Ovary (tissue), 9 donors: ENCODE data around the gene PIGN. TPM values are rescaled to one million over a fixed set of nuclear protein-coding genes. Genes with fewer than 3 reads are reported as not detected.

Experiments used
- DNase-seq, 5 donors: peaks; one replicate each; pipeline ENCODE4 v3.0.0-alpha.2; 2019 to 2020
- H3K27ac ChIP-seq, 2 donors: fragments of 200-600 bp; one replicate each; pipeline versions ENCODE4 v1.5.1 to v1.8.0; 2019 to 2022
- H3K27me3 ChIP-seq: fragments of 200-600 bp; one replicate; pipeline ENCODE4 v1.8.0; 2022
- H3K36me3 ChIP-seq: fragments of 200-600 bp; sonication (generic); one replicate; pipeline ENCODE4 v1.5.1; 2019
- H3K4me1 ChIP-seq: one replicate; pipeline ENCODE4 v1.8.1; 2013; ENCODE audit warnings: mild to moderate bottlenecking, moderate library complexity; ENCODE audit not compliant: insufficient read depth
- H3K4me3 ChIP-seq: fragments of 200-600 bp; sonication (generic); one replicate; pipeline ENCODE4 v1.5.1; 2017
- H3K9me3 ChIP-seq, 2 donors: fragments of 200-600 bp in 1 of 2; sonication (generic) in 1 of 2; one replicate each; pipeline versions ENCODE4 v1.5.1 to v1.8.1; 2013 to 2019; ENCODE audit warnings: mild to moderate bottlenecking in 1 of 2, moderate library complexity in 1 of 2
- CTCF ChIP-seq, 3 donors: fragments of 450-650 bp in 2 of 3; fragments of 200-600 bp in 1 of 3; IDR thresholded peaks; one replicate each; pipeline versions ENCODE4 v1.5.1 to v1.8.0; 2016 to 2022; ENCODE audit warnings: antibody characterized with exemption in 3 of 3, mild to moderate bottlenecking in 1 of 3
- EP300 ChIP-seq: sonication (generic); formaldehyde crosslinking; IDR thresholded peaks from one replicate; pipeline ENCODE4 v1.6.1; 2017; ENCODE audit warnings: antibody characterized with exemption
- POLR2A ChIP-seq: fragments of 450-650 bp; IDR thresholded peaks from one replicate; pipeline ENCODE4 v1.6.1; 2017; ENCODE audit warnings: antibody characterized with exemption, mild to moderate bottlenecking, moderate library complexity
- WGBS, 3 donors: extraction: QIAGEN DNeasy Blood & Tissue Kit in 1 of 3; methylation state at CpG; one replicate each; pipeline versions ENCODE4 v1.1.5 to v1.1.7; 2013 to 2017; 5-methylcytosine and 5-hydroxymethylcytosine counted together
- intact Hi-C, 4 donors: fragments of 100-400 bp; cut with DNase I; formaldehyde crosslinking; loops; one replicate each; pipeline versions ENCODE4 v1.11.0 to v1.15.1; 2022 to 2023
- polyA plus RNA-seq, 2 donors: library from polyadenylated mRNA; stranded (reverse); fragments of 200-250 nt in 1 of 2; fragments of 350-450 nt in 1 of 2; fragmentation: Illumina TruSeq in 1 of 2; extraction: RNeasy Lipid Tissue Mini Kit (QIAGEN cat#74804) in 1 of 2; gene quantifications; one replicate each; pipeline ENCODE4 v1.2.3, GENCODE V29; 2013 to 2014
- total RNA-seq, 7 donors: library from RNA; depleted of rRNA in 2 of 7; stranded (reverse); fragments of >200 nt in 2 of 7; fragmentation: NEBNext Ultra II Directional in 3 of 7; extraction: Animal tissue kit (Norgen Biotek cat#: 25700) in 3 of 7; gene quantifications; one replicate each; pipeline versions ENCODE4 v1.1.0 to v1.2.4, GENCODE V29; 2016 to 2023
- donor health status: DM: no; HTN: no; CAD: no; lungs with moderate emphysema.
- donor health status: DM: no; HTN: no; CAD: no.
- donor health status: Bipolar disorder and iron deficiency.
- donor health status: DM: yes; HTN: yes; CAD: no.
- donor health status: DM: no; HTN: no; CAD: no.
- donor health status: DM: yes; HTN: yes; CAD: no.

Gene PIGN
- total and polyA plus RNA-seq, 9 donors: 8.0 to 29.1 (median 25.6) TPM

GRCh38 chr18:62122330-62122729 lies 64.5 kb downstream of the PIGN start:
- TF ChIP-seq CTCF (IDR thresholded peaks at IDR 0.05) (no peak), EP300 (no peak), POLR2A (no peak)
- Histone ChIP-seq H3K4me3 (no peak overlapping the region), H3K4me1 (no peaks in the 10 kb centered on the region), H3K27me3 (no peaks in the 10 kb centered on the region), H3K27ac (no peak overlapping the region), H3K36me3 (no peaks in the 10 kb centered on the region), H3K9me3 (no peaks in the 10 kb centered on the region)
- intact Hi-C loops: no loop called here
- 82 to 95% (median 89%) methylated on average over 1 of the region's 1 CpG for WGBS, 3 donors
- DNase-seq: no peak

GRCh38 chr18:62119884-62120283 lies 67.0 kb downstream of the PIGN start:
- Histone ChIP-seq H3K4me3 (no peak overlapping the region), H3K4me1 (no peaks in the 10 kb centered on the region), H3K27ac (no peak overlapping the region), H3K27me3 (no peaks in the 10 kb centered on the region), H3K36me3 (no peaks in the 10 kb centered on the region), H3K9me3 (no peaks in the 10 kb centered on the region)
- TF ChIP-seq CTCF (IDR thresholded peaks at IDR 0.05): no peak
- TF ChIP-seq POLR2A: no peak
- no peak for TF ChIP-seq EP300
- DNase-seq: no peak
- WGBS, 3 donors: 99 to 100% (median 100%) methylated on average over 1 of the region's 1 CpG
- intact Hi-C loops: no loop called here

DNA sequence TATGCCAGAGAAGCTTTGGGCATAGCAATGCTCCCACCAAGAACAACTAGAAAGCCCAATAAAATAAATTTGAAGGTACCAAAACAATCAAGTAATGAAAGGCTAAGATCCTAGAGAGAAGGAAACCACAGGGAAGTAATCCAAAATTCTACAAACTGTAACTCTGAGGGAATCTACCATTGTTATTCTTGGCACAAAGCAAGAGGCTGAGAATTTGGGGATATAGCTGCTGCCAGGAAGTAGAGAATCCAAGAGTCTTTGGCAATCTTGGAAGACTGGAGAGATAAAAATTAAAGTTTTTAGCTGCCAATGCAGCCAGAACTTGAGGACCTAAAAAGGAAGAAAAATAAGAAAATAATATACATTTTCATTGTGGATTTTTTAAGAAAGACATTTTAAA lies 68.5 kb downstream of the PIGN start:
- no peaks in the 10 kb centered on the region for H3K9me3 ChIP-seq
- H3K4me1 ChIP-seq: no peaks in the 10 kb centered on the region
- H3K4me3 ChIP-seq: no peak overlapping the region
- H3K36me3 ChIP-seq: no peaks in the 10 kb centered on the region
- no peak for TF ChIP-seq EP300
- TF ChIP-seq POLR2A: no peak
- no peak for TF ChIP-seq CTCF (IDR thresholded peaks at IDR 0.05)
- no peaks in the 10 kb centered on the region for H3K27me3 ChIP-seq
- DNase-seq: no peak
- no peak overlapping the region for H3K27ac ChIP-seq
- intact Hi-C loops: no loop called here

DNA sequence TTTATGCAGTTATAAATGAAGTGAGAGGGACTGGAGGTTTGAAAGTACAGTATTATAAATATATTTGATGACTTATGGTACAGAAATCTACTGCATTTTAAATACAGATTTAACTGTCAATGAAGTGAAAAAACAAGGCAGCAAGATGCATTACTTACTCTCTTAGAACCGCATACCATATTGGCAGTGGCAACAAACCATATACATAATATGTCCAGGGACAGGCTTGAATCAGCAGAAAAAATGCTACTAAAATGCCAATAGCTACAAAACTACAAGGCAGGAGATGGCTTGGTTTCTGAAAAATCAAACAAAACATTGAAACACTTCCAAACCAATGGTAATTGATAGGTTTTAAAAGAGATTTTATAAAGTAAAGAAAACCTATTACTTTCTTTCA lies 77.2 kb downstream of the PIGN start:
- no peaks in the 10 kb centered on the region for H3K36me3 ChIP-seq
- H3K4me1 ChIP-seq: no peaks in the 10 kb centered on the region
- 95 to 97% (median 96%) methylated on average over 1 of the region's 1 CpG for WGBS, 3 donors
- intact Hi-C loops: no loop called here
- H3K27ac ChIP-seq: no peak overlapping the region
- no peak for DNase-seq
- no peaks in the 10 kb centered on the region for H3K9me3 ChIP-seq
- no peak for TF ChIP-seq EP300
- H3K27me3 ChIP-seq: no peaks in the 10 kb centered on the region
- H3K4me3 ChIP-seq: no peak overlapping the region

DNA sequence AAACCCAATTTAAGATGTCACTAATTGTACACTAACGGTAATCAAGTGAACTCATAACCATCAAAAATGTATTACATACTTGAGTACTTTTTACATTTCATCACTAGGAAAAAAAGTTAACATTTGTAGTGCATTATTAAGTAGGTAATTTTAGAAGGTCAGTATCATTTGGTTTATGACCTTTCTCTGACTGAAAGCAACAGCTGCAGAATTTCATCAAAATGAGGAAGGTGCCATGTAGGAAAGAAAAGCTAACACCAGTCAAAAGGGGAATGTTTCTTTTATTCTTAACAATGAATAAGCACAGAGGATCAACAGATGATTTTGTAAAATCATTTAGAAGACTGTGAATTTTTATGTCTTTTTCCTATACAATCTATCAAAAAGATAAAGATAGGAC lies 79.0 kb downstream of the PIGN start:
- no peak overlapping the region for H3K4me3 ChIP-seq
- H3K4me1 ChIP-seq: no peaks in the 10 kb centered on the region
- no peak overlapping the region for H3K27ac ChIP-seq
- TF ChIP-seq POLR2A: no peak
- no peak for TF ChIP-seq EP300
- no peak for TF ChIP-seq CTCF (IDR thresholded peaks at IDR 0.05)
- 89 to 95% (median 91%) methylated on average over 1 of the region's 1 CpG for WGBS, 3 donors
- H3K27me3 ChIP-seq: no peaks in the 10 kb centered on the region
- intact Hi-C loops: no loop called here
- H3K9me3 ChIP-seq: no peaks in the 10 kb centered on the region
- no peaks in the 10 kb centered on the region for H3K36me3 ChIP-seq
- no peak for DNase-seq
